GM23248 (cell line): Measurements from ENCODE around the gene MRM3.

ENCODE experiments used
- EZH2 ChIP-seq: fragments of 200-600 bp; sonication (generic); IDR thresholded peaks from 2 replicates; pipeline ENCODE4 v1.6.1; 2018; ENCODE audit warnings: antibody characterized with exemption, mild to moderate bottlenecking; ENCODE audit not compliant: insufficient read depth, poor library complexity, severe bottlenecking
- EZH2phosphoT487 ChIP-seq: fragments of 200-600 bp; sonication (generic); IDR thresholded peaks from 2 replicates; pipeline ENCODE4 v1.6.1; 2018; ENCODE audit warnings: antibody characterized with exemption, moderate library complexity, mild to moderate bottlenecking, low read depth; ENCODE audit not compliant: insufficient read depth

- TF ChIP-seq EZH2phosphoT487 (no peak), EZH2 (no peak)
Measured at GRCh38 chr17:814371-814770, 32.2 kb downstream of the MRM3 start.
